Urothelium cell line (cell line): Measurements from ENCODE around the gene CAMTA1.
"Not testable (repeated sequence)": the region's sequence is repeated elsewhere in the genome, so short reads cannot be mapped to it uniquely, and the experiment has no call there.

ENCODE experiments used
- DNase-seq: peaks from one replicate; pipeline ENCODE4 v3.0.0; 2011; ENCODE audit warnings: low spot score, mixed read lengths
- FAIRE-seq: peaks from 2 replicates; lab custom pipeline; 2011; peaks lifted over from hg19 to GRCh38; lab: Jason Lieb, UNC

The CAMTA1 gene

DNA sequence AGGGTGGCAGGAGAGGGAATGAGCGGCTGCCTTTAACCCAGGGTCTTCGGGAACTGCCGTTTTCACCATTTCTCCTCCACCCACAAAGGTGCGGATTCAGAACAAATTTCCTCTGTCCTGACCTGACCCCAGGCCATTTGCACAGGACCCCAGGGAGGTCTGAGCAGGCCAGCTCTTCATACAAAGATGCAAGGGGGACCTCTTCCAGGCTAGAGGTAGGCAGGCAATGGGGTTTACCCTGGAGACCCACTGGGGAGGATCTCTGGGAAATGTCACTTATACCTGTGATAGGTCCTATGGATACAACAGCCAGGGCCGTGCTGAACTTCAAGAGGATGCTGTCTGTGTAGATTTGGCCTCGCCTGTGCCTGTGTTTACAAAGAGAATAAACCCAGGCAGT is 896.1 kb downstream of the CAMTA1 start:
- DNase-seq (no peak), FAIRE-seq (no peak)

DNA sequence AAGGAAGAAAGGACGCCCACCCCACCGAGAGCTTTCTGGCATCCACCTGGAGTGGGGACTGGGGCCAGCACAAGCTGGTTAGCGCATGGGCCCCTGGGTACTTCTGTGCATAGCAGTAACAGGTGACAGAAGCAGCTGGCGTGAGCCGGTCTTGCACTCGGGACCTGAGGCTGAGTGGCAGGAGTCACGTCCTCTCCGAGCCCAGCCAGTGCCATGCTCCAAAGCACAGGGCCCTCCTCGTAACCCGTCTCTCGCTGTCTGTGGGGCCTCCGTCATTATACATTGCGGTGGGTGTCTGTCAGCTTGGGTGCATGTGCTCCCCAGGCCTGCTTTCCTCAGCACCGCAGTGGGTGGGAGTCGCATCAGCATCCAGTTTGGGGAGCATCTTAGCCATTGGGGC is 898.3 kb downstream of the CAMTA1 start:
- FAIRE-seq (no peak), DNase-seq (no peak)

DNA sequence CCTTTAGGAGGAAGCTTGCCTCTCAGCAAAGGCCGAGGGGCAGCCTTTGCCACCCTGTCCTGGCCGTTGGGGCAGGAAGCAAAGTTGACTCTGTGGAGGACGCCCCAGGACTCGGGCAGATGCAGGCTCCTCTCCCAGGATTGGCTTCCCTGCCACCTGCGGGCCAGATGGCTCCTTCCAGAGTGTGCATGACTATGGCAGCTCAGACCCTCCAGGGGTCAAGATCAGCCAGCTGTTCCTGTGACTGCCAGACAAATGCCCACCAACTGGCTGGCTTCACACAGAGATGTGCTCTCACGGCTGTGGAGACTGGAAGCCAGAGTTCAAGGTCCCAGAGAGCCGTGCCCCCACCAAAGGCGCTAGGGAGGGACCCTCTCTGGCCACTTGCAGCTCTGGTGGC is 898.9 kb downstream of the CAMTA1 start:
- no peak for FAIRE-seq
- DNase-seq, result no peak

- FAIRE-seq (no peak), DNase-seq (no peak)
Observed at GRCh38 chr1:7684861-7685635, 899.8 kb downstream of the CAMTA1 start.

- DNase-seq, result no peak
Observed at GRCh38 chr1:7686301-7686850, 901.1 kb downstream of the CAMTA1 start.

GRCh38 chr1:7687411-7687810 is 902.2 kb downstream of the CAMTA1 start:
- FAIRE-seq (no peak), DNase-seq (no peak)

More at GRCh38 chr1:7686301-7686850, 901.1 kb downstream of the CAMTA1 start:
- no peak for FAIRE-seq

DNA sequence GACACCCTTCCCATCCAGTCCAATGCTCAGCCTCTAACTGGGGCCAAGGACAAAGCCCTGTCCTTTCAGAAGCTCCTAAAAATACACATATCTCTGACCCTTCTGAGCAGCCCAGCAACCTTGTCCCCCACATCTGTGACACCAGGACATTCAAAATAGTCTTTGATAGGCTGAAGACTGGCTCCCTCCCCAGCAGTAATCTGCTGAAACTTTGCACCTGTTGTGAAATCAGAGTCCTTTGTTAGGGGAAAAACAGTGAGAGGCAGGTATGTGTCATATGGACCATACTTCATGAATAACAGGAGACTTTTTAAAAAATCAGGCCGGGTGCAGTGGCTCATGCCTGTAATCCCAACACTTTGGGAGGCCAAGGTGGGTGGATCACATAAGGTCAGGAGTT is 903.4 kb downstream of the CAMTA1 start:
- FAIRE-seq, result no peak
- DNase-seq, result no peak

- FAIRE-seq, result not testable (repeated sequence)
Observed at GRCh38 chr1:7689307-7689706, 904.1 kb downstream of the CAMTA1 start.

DNA sequence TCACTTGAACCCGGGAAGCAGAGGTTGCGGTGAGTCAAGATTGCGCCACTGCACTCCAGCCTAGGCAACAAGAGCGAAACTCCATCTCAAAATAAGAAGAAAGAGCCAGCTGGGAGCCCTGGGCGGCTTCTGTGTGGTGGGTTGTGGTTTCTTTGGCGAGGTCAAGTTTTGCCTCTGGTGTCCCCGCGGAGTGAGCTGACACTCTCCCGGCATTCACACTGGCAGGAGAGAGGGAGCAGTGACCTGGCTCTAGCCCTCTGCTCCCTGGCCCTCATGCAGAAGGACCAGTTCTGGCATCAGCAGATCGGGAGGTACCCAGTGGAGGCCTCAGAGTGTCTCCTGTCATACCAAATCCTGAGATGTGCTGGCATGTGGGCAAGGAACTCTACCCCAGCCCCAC is 904.8 kb downstream of the CAMTA1 start:
- FAIRE-seq, result no peak
- no peak for DNase-seq

More at GRCh38 chr1:7689307-7689706, 904.1 kb downstream of the CAMTA1 start:
- not testable (repeated sequence) for DNase-seq

DNA sequence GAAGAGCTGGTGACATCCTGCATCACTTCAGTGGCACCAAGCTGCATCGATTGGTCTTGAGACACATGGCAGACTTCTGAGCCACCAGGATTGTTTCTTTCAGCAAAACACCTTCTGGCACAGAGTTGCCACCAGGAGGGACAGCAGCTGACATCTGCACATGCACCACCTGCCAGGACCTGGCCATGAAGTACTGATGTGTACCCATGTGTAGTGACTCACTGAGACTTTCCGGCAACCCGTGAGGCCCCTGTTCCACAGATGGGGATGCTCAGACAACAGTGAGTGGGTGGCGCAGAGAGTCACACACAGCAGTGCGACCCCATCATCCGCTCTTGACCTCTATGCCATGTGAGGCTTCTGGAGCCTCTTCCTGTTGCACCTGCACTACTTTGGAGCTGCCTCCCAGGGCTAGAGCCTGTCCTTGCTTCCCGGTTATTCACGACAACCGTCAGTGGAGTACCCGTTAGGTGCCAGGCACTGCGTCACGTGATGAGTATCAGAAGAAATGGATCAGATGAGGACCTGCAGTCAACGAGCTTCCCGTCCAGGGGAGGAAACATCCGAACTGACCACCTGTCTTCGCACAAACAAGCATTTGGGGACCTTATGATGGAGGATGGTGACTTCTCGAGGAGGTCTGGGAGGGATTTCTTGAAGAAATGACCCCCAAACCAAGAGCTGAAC is 905.4 kb downstream of the CAMTA1 start:
- DNase-seq, result no peak
- FAIRE-seq, result no peak

GRCh38 chr1:7691576-7691975 is 906.3 kb downstream of the CAMTA1 start:
- DNase-seq, result no peak

GRCh38 chr1:7692005-7692404 is 906.8 kb downstream of the CAMTA1 start:
- DNase-seq (no peak), FAIRE-seq (no peak)

More at GRCh38 chr1:7691576-7691975, 906.3 kb downstream of the CAMTA1 start:
- FAIRE-seq, result no peak

DNA sequence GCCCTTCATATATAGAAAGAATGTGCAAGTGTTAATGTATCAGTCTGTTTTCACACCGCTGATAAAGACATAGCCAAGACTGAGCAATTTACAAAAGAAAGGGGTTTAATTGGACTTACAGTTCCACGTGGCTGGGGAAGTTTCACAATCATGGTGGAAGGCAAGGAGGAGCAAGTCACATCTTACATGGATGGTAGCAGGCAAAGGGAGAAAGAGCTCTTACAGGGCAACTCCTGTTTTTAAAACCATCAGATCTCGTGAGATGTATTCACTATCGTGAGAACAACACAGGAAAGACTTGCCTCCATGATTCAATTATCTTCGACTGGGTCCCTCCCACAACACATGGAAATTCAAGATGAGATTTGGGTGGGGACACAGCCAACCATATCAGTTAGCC is 907.8 kb downstream of the CAMTA1 start:
- not testable (repeated sequence) for DNase-seq, FAIRE-seq

GRCh38 chr1:7693662-7694061 is 908.4 kb downstream of the CAMTA1 start:
- FAIRE-seq, result no peak
- DNase-seq, result no peak

- no peak for FAIRE-seq
- no peak for DNase-seq
Observed at GRCh38 chr1:7694600-7695496, 909.6 kb downstream of the CAMTA1 start.

DNA sequence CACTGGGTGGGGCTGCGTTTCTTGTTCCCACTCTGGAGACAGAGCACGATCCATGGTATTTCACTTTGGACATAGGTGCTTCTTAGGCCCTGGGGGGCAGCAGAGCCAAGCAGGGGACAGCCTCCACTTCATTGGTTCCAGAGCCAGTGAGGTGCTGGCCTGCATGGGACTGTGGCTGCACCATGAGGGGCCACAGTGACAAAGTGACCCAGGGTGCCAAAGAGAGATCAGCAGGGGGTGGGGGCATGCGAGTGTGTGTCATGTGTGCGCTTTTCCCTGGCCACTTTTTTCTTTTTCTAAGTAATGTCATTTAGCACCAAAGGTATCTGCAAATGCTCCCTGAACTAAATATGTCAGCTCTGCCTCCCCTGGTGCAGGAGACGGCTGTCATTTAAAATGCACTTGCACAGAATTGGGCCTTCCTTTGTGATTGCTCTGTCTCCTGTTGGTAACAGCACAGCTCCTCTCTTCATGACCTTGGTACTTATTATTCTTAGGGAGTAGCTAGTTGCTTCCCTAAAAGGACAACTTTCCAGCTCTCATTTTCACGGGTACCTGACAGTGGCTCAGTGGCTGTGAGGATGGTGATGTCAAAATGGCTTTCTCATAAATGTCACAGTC is 910.4 kb downstream of the CAMTA1 start:
- DNase-seq (no peak), FAIRE-seq (no peak)

DNA sequence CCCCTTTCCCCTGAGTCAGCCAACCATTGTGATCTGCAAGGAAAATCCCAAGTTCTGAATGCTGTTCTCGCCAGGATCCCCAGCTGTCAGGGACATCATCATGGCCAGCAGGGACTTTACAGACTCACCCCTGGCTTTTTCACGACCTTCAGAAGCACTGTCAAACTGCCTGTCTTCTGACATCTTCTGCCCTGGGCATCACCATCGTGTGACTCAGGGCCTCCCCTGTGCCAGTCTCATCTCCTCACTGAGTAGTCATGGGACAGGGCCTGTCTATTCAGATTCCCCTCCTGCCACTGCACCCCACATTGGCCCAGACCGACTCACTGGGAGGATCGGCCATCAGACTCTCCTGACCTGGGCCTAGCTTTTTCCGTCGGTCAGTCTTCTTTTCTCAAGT is 913.4 kb downstream of the CAMTA1 start:
- FAIRE-seq, result no peak
- DNase-seq, result no peak

DNA sequence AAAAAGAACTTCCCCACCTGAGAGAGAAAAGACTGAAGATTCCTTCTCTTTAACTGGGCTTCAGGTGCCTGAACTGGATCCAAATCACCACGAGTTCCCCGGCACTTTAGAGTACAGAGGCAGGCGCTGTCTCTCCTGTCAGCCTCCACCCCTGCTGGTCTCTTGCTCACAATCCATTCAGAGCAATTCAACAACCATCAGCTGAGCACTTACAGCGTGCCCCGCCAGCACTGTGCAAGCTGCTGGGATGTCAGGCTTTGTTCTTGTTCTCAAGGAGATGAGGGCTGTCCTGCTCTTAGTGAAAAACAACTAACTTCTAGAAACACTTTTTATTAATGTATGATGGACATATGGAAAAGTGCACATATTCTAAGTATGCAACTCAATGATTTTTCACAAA is 917.1 kb downstream of the CAMTA1 start:
- FAIRE-seq (no peak), DNase-seq (no peak)

- DNase-seq (peak; percentile 71), FAIRE-seq (no peak)
Observed at GRCh38 chr1:7703321-7704213, 918.3 kb downstream of the CAMTA1 start.
